Stimulated activated CD4-positive, alpha-beta T cell treated with anti-CD3 and anti-CD28 coated beads, Interleukin-15, amount 100 ng/mL, for 48 hours (primary cell): ENCODE results near the gene TBL3.
"Not testable (repeated sequence)": the region's sequence is repeated elsewhere in the genome, so short reads cannot be mapped to it uniquely, and the experiment has no call there.

ENCODE experiments used
- DNase-seq, 2 donors: peaks; one replicate each; pipeline ENCODE4 v3.0.0-alpha.2; 2020; ENCODE audit warnings: low read depth in 2 of 2

The TBL3 gene

DNA sequence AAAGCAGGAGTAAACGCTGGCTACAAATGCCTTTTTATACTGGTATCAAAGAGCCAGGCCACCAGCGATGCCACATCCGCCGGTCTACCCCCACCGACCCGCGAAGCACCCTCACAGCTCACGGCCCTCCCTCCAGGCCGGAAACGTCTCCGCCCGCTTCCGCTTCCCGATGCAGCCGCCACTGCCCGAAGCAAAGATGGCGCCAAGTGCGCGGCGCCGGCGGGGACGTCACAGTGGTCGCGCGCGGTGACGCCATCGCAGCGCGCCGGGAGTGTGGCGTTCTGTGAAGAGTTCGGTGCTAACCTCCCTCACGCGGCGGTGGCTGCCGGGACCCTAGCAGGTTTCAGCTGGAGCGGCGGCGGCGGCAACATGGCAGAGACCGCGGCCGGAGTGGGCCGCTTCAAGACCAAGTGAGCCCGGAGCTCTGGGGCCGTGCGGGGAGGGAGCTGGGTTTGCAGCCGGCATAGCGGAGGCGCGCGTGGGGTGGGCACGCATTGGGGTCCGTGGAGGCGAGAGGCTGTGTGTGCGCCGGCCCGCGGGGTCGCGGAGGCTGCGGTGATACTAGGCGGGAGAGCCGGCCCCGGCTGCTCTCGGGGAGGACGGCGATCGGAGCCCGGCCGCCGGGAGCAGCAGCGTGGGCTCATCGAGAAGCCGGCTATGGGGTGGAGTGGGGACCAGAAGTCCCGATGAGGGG is at the start of gene TBL3:
Gene TBL3, plus strand, starts transcription at position 258 of the 694 bp plus-strand sequence. Its CDS starts 112 bp downstream, at position 370.
- peak; percentile 92 to 93 for DNase-seq

DNA sequence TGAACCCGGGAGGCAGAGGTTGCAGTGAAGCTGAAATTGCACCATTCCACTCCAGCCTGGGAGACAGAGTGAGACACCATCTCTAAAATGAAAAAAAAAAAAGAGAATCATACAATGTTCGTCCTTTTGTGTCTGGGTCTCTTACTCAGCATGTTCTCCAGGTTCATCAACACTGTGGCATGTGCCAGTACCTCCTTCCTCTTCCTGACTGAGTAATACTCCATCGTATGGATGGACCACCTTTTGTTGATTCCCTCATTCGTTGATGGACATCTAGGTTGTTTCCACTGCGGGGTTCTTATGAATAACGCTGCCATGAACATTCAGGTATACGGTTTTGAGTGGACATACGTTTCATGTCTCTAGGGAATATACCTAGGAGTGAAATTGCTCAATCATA is 49.5 kb upstream of the TBL3 start:
- no peak for DNase-seq

DNA sequence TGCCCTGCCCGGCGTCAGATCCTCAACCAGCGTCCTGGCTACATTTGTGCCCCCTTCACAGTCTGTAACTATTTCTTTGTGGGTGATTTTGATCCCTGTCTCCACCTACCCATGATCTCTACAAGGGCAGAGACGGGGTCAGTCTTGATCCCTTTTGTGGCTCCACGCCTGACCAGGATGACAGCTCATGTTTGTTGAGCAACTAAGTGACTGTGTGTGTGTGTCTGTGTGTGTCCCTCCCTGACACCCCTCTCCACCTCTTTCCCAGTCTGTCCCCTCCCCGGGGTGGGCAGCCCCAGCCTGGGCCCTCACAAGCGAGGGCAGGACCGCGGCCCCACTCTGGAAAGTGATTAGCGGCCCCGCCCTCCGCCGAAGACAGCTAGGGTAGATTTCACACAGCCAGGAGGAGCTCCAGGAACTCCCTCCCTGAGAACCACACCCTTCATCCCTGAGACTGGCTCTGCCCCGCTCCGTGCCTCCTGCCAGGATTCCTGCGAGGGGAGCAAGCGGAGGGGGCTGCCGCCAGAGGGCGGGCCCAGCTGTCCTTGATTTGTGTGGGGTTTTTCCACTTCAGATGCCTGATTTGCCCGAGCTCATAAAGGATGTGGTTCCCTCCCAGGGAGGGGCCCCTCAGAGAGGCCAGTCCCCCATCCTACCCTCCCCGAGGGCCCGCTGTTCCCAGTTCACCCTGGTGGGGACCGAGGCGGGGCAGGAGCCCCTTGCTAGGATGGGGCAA is 48.4 kb upstream of the TBL3 start:
- DNase-seq = no peak

DNA sequence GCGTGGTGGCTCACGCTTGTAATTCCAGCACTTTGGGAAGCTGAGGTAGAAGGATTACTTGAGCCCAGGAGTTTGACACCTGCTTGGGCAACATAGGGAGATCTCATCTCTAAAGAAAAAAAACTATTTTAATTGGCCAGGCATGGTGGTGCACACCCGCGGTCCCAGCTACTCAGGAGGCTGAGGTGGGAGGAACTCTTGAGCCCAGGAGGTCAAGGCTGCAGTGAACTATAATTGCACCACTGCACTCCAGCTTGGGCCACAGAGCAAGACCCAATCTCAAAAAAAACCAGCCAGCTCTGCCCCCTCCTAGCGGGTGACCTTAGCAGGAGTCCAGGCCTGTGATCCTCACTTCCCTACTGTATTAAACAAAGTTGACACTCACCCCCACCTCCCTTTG is 47.8 kb upstream of the TBL3 start:
- no peak for DNase-seq

DNA sequence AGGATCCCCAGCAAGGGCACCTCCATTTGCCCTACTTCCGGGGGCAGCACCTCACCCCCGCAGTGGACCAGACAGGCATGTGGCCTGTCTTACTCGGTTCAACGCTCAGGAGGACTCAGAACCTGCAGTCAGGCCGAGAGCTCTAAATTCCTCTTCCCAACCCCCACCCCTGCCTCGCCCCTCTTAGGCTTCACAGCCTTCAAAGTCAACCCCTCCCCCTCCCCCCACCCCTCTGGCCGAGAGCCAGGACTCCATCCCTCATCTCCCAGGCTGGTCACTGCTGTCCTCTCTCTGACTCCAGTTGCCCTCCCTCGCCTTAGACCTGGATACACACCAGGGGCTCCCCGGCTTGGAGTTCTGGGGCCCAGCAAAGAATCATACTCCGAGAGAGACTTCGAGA is 45.6 kb upstream of the TBL3 start:
- DNase-seq = no peak

- DNase-seq = no peak
Measured at GRCh38 chr16:1929105-1929504, 42.7 kb upstream of the TBL3 start.

DNA sequence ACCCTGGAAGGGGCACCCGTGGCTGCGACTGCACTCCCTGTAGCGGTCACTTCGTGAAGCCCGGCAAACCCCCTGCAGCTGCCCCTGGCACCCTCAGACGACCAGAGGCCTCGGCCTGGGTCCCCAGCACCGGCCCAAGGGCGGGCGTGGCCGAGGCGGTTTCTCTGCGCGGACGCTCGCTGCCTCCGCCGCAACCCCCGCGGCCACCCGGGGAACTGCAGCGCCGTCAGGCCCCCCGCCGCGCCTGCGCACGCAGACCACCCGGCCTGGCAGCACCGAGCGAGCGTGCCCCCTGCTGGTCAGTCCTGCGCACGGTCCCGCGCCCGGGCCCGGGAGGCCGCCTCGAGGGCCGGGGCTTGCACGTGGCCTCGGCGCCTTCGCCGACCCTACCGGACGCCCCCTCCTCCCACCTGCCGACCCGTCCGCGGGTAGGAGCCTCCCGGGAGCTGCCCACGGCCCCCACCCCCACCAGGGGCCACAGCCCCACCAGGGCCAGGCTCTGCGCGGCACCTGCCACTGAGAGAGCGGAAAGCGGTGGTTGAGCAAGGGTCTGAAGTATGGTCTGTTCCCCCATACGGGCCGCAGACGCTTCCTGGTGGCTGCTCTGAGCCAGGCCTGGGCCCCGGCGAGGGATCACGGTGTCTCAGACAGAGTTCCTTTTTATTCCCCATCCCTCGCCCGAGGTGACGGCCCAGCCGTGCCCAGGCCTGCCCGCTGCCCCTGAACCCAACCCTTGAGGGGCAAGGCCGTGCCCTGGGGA is 42.1 kb upstream of the TBL3 start:
- DNase-seq = peak; percentile 82 to 89

- no peak for DNase-seq
Measured at GRCh38 chr16:1930338-1930720, 41.5 kb upstream of the TBL3 start.

- DNase-seq = no peak
Measured at GRCh38 chr16:1932050-1933028, 39.5 kb upstream of the TBL3 start.

GRCh38 chr16:1933097-1933661 is 38.7 kb upstream of the TBL3 start:
- no peak for DNase-seq

DNA sequence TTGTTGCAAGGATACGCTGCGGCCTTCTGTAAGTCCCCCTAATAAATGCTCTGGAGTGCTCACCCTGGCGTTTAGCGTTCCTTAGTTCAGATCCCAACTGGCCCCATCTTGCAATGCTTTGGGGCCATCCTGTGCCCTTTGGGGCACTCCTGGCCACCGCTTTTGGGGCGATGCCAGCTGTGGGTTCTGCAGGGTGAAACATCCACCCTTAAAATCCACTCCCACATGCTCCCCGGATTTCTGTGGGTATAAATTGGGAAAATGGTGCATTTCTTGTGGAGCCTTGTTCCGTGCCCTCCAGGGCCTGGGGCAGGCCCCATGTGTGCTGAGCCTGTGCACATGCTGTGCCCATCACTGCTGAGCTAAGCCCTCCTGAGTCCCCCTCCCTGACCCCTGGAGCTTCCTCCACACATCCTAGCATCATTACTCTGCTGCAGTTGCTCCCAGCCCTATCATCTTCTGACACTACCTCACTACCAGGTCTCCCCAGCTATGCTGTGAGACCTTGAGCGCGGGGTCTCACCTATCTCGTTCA is 34.8 kb upstream of the TBL3 start:
- no peak for DNase-seq

- DNase-seq = no peak
Measured at GRCh38 chr16:1938316-1938715, 33.5 kb upstream of the TBL3 start.

DNA sequence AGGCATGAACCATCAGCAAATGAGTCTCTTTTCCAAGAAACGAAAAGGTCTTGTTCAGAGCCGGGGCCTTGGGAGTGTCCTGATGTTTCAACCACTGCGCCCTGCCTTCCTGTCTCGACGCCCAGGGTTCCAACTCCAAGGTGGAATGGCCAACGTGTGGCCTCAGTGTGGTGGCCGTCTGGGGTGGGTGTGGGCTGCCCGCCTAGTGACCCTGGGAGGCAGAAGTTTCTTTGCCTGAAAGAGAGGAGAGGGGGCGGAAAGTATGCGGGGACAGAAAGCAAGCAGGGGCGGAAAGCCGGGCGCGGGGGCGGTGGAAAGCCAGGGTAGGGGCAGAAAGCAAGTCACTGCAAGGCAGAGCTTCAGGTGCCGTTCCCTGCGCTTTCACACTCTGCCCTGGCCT is 32.9 kb upstream of the TBL3 start:
- DNase-seq = no peak

DNA sequence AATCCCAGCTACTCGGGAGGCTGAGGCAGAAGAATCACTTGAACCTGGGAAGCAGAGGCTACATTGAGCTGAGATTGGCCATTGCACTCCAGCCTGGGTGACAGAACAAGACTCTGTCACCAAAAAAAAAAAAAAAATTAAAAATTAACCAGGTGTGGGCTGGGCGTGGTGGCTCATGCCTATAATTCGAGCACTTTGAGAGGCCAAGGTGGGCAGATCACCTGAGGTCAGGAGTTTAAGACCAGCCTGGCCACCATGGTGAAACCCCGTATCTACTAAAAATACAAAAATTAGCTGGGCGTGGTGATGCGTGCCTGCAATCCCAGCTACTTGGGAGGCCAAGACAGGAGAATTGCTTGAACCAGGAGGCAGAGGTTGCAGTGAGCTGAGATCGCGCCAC is 32.0 kb upstream of the TBL3 start:
- DNase-seq = not testable (repeated sequence)

- no peak for DNase-seq
Measured at GRCh38 chr16:1940273-1941161, 31.3 kb upstream of the TBL3 start.

DNA sequence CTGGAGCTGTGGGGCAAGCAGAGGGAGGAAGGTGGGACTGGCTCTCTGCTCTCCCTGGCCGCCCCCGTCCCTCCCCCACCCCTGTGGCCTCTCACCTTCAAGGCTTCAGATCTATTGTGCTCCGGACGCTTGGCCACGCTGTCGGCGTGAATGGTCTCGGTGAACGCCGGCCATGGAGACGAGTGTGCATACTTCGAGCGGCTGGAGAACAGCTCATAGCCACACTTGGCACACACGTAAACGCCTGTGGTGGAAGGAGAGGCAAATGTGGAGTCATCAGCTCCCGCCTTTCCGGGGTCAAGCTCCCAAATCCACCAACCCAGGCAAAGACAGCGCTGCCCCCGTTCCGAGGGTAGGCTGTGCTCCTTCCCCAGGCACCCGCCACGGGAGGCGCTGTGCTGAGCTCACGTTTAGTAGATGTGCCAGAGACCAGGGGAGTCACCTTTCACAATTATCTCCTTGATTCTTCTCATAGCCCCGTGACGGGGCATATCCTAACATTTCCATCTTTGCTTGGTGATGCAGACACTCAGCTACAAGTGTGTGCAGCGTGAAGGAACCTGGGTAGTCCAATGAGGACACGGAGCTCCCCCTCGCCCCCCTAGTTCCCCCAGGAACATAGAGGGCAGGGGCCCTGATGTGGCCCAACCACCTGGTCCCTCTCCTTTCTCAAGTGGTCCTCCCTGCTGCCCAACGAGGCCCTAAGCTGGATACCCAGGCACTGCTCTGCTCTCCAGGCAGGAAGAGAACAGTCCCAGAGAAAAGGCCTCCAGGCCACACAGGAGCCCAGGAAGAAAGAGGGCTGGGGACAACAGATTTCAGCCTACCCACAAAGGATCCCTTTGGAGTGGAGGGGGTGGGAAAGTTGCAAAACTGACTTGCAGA is 30.4 kb upstream of the TBL3 start:
- DNase-seq = no peak

GRCh38 chr16:1942047-1942809 is 29.6 kb upstream of the TBL3 start:
- no peak for DNase-seq
